Fibroblast of lung (primary cell): Measurements from ENCODE around the gene LSM2. TPM values are rescaled to one million over a fixed set of nuclear protein-coding genes. Genes with fewer than 3 reads are reported as not detected.

Experiments used
- DNase-seq, 2 donors: peaks; one replicate each; pipeline versions ENCODE4 v3.0.0 to v3.0.0-alpha.2; 2010; ENCODE audit warnings: low read depth in 2 of 2
- H2AFZ ChIP-seq: 2 replicates; pipeline ENCODE4 v1.5.1; 2012; ENCODE audit warnings: low read length, control low read depth, inconsistent platforms
- H3K27ac ChIP-seq: 2 replicates; pipeline ENCODE4 v1.5.1; 2011; ENCODE audit warnings: low read length, control low read depth; ENCODE audit not compliant: insufficient read depth
- H3K27me3 ChIP-seq: 2 replicates; pipeline ENCODE4 v1.5.1; 2011; ENCODE audit warnings: mild to moderate bottlenecking, low read length; ENCODE audit not compliant: control insufficient read depth, insufficient read depth
- H3K36me3 ChIP-seq: 2 replicates; pipeline ENCODE4 v1.5.1; 2011; ENCODE audit warnings: low read length; ENCODE audit not compliant: control insufficient read depth, insufficient read depth
- H3K4me1 ChIP-seq: 2 replicates; pipeline ENCODE4 v1.5.1; 2011; ENCODE audit warnings: low read length; ENCODE audit not compliant: control insufficient read depth, insufficient read depth; ENCODE audit errors: extremely low read depth
- H3K4me2 ChIP-seq: 2 replicates; pipeline ENCODE4 v1.5.1; 2011; ENCODE audit warnings: low read length, control low read depth; ENCODE audit not compliant: insufficient read depth; ENCODE audit errors: extremely low read depth
- H3K4me3 ChIP-seq, 4 experiments: fragments of 200-600 bp in 1 of 4; sonication (generic) in 1 of 4; replicated peaks in 1 of 4; 2 replicates each; pipeline ENCODE4 v1.5.1; 2011 to 2016; ENCODE audit warnings: low read length in 4 of 4, low read depth in 3 of 4, mild to moderate bottlenecking in 3 of 4, control low read depth in 2 of 4, inconsistent platforms in 1 of 4, mixed read lengths in 1 of 4; ENCODE audit not compliant: insufficient read depth in 1 of 4; ENCODE audit errors: control extremely low read depth in 1 of 4
- H3K79me2 ChIP-seq: 2 replicates; pipeline ENCODE4 v1.5.1; 2012; ENCODE audit warnings: mild to moderate bottlenecking, low read length, inconsistent platforms; ENCODE audit not compliant: control insufficient read depth, insufficient read depth
- H3K9ac ChIP-seq: 2 replicates; pipeline ENCODE4 v1.5.1; 2011; ENCODE audit warnings: mild to moderate bottlenecking, low read length, control low read depth; ENCODE audit not compliant: insufficient read depth
- H3K9me3 ChIP-seq: 2 replicates; pipeline ENCODE4 v1.5.1; 2012; ENCODE audit warnings: low read depth, low read length; ENCODE audit not compliant: control insufficient read depth, insufficient read depth
- H4K20me1 ChIP-seq: 2 replicates; pipeline ENCODE4 v1.5.1; 2011; ENCODE audit warnings: low read length; ENCODE audit not compliant: control insufficient read depth, insufficient read depth; ENCODE audit errors: extremely low read depth
- CTCF ChIP-seq, 2 donors: IDR thresholded peaks in 1 of 2; conservative IDR thresholded peaks in 1 of 2; 1 replicate in 1 of 2; 2 replicates in 1 of 2; pipeline ENCODE4 v1.5.1; 2011 to 2012; ENCODE audit warnings: low read length in 2 of 2, control low read depth in 1 of 2, inconsistent platforms in 1 of 2, low read depth in 1 of 2, mild to moderate bottlenecking in 1 of 2
- EZH2 ChIP-seq: IDR thresholded peaks from 2 replicates; pipeline ENCODE4 v1.5.1; 2012; ENCODE audit warnings: low read length, control low read depth, mild to moderate bottlenecking; ENCODE audit errors: missing control alignments
- polyA plus RNA-seq, 2 donors: library from polyadenylated mRNA; depleted of rRNA in 1 of 2; stranded (reverse) in 1 of 2; unstranded in 1 of 2; fragments of >200 nt; gene quantifications; 2 replicates each; pipeline ENCODE4 v1.2.1, GENCODE V29; 2011 to 2012; ENCODE audit warnings: missing spikeins in 1 of 2
- total RNA-seq: library from RNA; depleted of rRNA; stranded (reverse); fragments of >200 nt; gene quantifications from 2 replicates; pipeline ENCODE4 v1.2.1, GENCODE V29; 2014

LSM2 gene
- total and polyA plus RNA-seq, 2 donors (not counting 1 experiment from before 2014, with no cell fraction given) = 24.3 to 34.7 TPM

- H3K27ac ChIP-seq = no peak overlapping the region
- TF ChIP-seq CTCF (conservative IDR thresholded peaks at IDR 0.05 in 1 of 2, IDR thresholded peaks at IDR 0.05 in 1 of 2; ENCODE audit: low read depth in 1 of 2, low read length in 2 of 2) (no peak), EZH2 (no peak)
- H4K20me1 ChIP-seq = no peaks in the 10 kb centered on the region
- H3K79me2 ChIP-seq = no peaks in the 10 kb centered on the region
- H3K9me3 ChIP-seq = no peaks in the 10 kb centered on the region
- no peak overlapping the region for H3K4me3 ChIP-seq
- no peak for DNase-seq
- no peak overlapping the region for H3K4me2 ChIP-seq
- peaks cover 4% of the 10 kb centered on the region for H3K4me1 ChIP-seq
- H3K9ac ChIP-seq = no peak overlapping the region
- no peaks in the 10 kb centered on the region for H3K36me3 ChIP-seq
- no peaks in the 10 kb centered on the region for H3K27me3 ChIP-seq
- H2AFZ ChIP-seq = no peak overlapping the region
Measured at GRCh38 chr6:31767096-31767645, 39.6 kb downstream of the LSM2 start.

GRCh38 chr6:31765910-31766794 lies 40.6 kb downstream of the LSM2 start:
- Histone ChIP-seq H3K4me3 (peak overlapping the region in 3 of 4 experiments; percentile 6 to 36 (median 28)), H3K27me3 (no peaks in the 10 kb centered on the region), H3K9ac (no peak overlapping the region), H3K36me3 (no peaks in the 10 kb centered on the region), H3K27ac (no peak overlapping the region), H3K4me1 (peaks cover 4% of the 10 kb centered on the region), H2AFZ (peak overlapping the region; percentile 76), H3K4me2 (peak overlapping the region; percentile 73), H4K20me1 (no peaks in the 10 kb centered on the region), H3K9me3 (no peaks in the 10 kb centered on the region), H3K79me2 (no peaks in the 10 kb centered on the region)
- no peak for DNase-seq
- TF ChIP-seq CTCF (conservative IDR thresholded peaks at IDR 0.05 in 1 of 2, IDR thresholded peaks at IDR 0.05 in 1 of 2; ENCODE audit: low read depth in 1 of 2, low read length in 2 of 2) (no peak), EZH2 (no peak)

GRCh38 chr6:31765559-31765909 lies 41.2 kb downstream of the LSM2 start:
- Histone ChIP-seq H3K27ac (no peak overlapping the region), H3K27me3 (no peaks in the 10 kb centered on the region), H3K4me3 (no peak overlapping the region), H3K79me2 (no peaks in the 10 kb centered on the region), H3K9me3 (no peaks in the 10 kb centered on the region), H4K20me1 (no peaks in the 10 kb centered on the region), H2AFZ (no peak overlapping the region), H3K9ac (no peak overlapping the region), H3K36me3 (peaks cover 1% of the 10 kb centered on the region), H3K4me1 (peaks cover 4% of the 10 kb centered on the region), H3K4me2 (no peak overlapping the region)
- no peak for DNase-seq
- no peak for TF ChIP-seq CTCF (conservative IDR thresholded peaks at IDR 0.05 in 1 of 2, IDR thresholded peaks at IDR 0.05 in 1 of 2; ENCODE audit: low read depth in 1 of 2, low read length in 2 of 2)
- TF ChIP-seq EZH2 = no peak
